Keratinocyte (primary cell): ENCODE results near the gene IFT52. TPM values are rescaled to one million over a fixed set of nuclear protein-coding genes. Genes with fewer than 3 reads are reported as not detected.

Experiments
- DNase-seq: peaks from one replicate; pipeline ENCODE4 v3.0.0-alpha.2; 2011; ENCODE audit warnings: low read depth, missing footprints, low spot score
- FAIRE-seq: peaks from 2 replicates; lab custom pipeline; 2011; peaks lifted over from hg19 to GRCh38; lab: Jason Lieb, UNC
- H2AFZ ChIP-seq: 2 replicates; pipeline ENCODE4 v1.6.0; 2012; ENCODE audit warnings: low read length, control low read depth, inconsistent platforms; ENCODE audit not compliant: control insufficient read depth
- H3K27ac ChIP-seq: 2 replicates; pipeline ENCODE4 v1.5.1; 2011; ENCODE audit warnings: low read length; ENCODE audit not compliant: control insufficient read depth, insufficient read depth
- H3K27me3 ChIP-seq: 3 replicates; pipeline ENCODE4 v1.6.0; 2011; ENCODE audit warnings: low read length; ENCODE audit not compliant: control insufficient read depth, insufficient read depth; ENCODE audit errors: extremely low read depth
- H3K36me3 ChIP-seq, 2 experiments: 2 replicates in 1 of 2; 3 replicates in 1 of 2; pipeline ENCODE4 v1.5.1; 2011; ENCODE audit warnings: low read length in 2 of 2, mild to moderate bottlenecking in 1 of 2; ENCODE audit not compliant: control insufficient read depth in 2 of 2, insufficient read depth in 2 of 2; ENCODE audit errors: extremely low read depth in 1 of 2
- H3K4me1 ChIP-seq: 3 replicates; pipeline ENCODE4 v1.5.1; 2011; ENCODE audit warnings: low read length; ENCODE audit not compliant: control insufficient read depth, insufficient read depth; ENCODE audit errors: extremely low read depth
- H3K4me2 ChIP-seq: 3 replicates; pipeline ENCODE4 v1.6.0; 2011; ENCODE audit warnings: low read depth, low read length; ENCODE audit not compliant: control insufficient read depth, insufficient read depth; ENCODE audit errors: extremely low read depth
- H3K4me3 ChIP-seq, 3 experiments: fragments of 200-600 bp in 1 of 3; sonication (generic) in 1 of 3; 2 replicates in 2 of 3; 3 replicates in 1 of 3; pipeline ENCODE4 v1.5.1; 2011 to 2016; ENCODE audit warnings: low read length in 3 of 3, mild to moderate bottlenecking in 3 of 3, control low read depth in 2 of 3, inconsistent platforms in 1 of 3, low read depth in 1 of 3, mixed read lengths in 1 of 3, mixed run types in 1 of 3, moderate library complexity in 1 of 3; ENCODE audit not compliant: control insufficient read depth in 2 of 3, insufficient read depth in 2 of 3; ENCODE audit errors: extremely low read depth in 1 of 3
- H3K79me2 ChIP-seq: 2 replicates; pipeline ENCODE4 v1.6.0; 2012; ENCODE audit warnings: low read length; ENCODE audit not compliant: control insufficient read depth, insufficient read depth
- H3K9ac ChIP-seq: 3 replicates; pipeline ENCODE4 v1.6.0; 2011; ENCODE audit warnings: low read length; ENCODE audit not compliant: control insufficient read depth, insufficient read depth; ENCODE audit errors: extremely low read depth
- H3K9me1 ChIP-seq: 3 replicates; pipeline ENCODE4 v1.6.0; 2011; ENCODE audit warnings: low read length; ENCODE audit not compliant: control insufficient read depth, insufficient read depth; ENCODE audit errors: extremely low read depth
- H3K9me3 ChIP-seq: 2 replicates; pipeline ENCODE4 v1.5.1; 2012; ENCODE audit warnings: low read depth, low read length; ENCODE audit not compliant: control insufficient read depth
- H4K20me1 ChIP-seq: 3 replicates; pipeline ENCODE4 v1.6.0; 2011; ENCODE audit warnings: low read length; ENCODE audit not compliant: control insufficient read depth, insufficient read depth; ENCODE audit errors: extremely low read depth
- CTCF ChIP-seq, 3 experiments: IDR thresholded peaks in 1 of 3; conservative IDR thresholded peaks in 1 of 3; optimal IDR thresholded peaks in 1 of 3; 2 replicates in 2 of 3; 3 replicates in 1 of 3; pipeline versions ENCODE3 to v1.5.1; 2011; ENCODE audit warnings: low read length in 3 of 3, mild to moderate bottlenecking in 3 of 3, moderate library complexity in 2 of 3, control low read depth in 1 of 3, inconsistent platforms in 1 of 3; ENCODE audit not compliant: insufficient read depth in 2 of 3; ENCODE audit errors: extremely low read depth in 1 of 3
- EZH2 ChIP-seq: IDR thresholded peaks from one replicate; pipeline ENCODE4 v1.6.1; 2012; ENCODE audit warnings: inconsistent platforms, mild to moderate bottlenecking, low read length, moderate library complexity
- dilution Hi-C: fragments of 300-500 bp; cut with MboI; formaldehyde crosslinking; loops from one replicate; pipeline ENCODE4 v1.7.0; 2020; ENCODE audit warnings: low sequenced_read_pairs; ENCODE audit not compliant: extremely low pct_ligation_motif_present
- polyA plus RNA-seq, 5 experiments: library from polyadenylated mRNA; depleted of rRNA in 3 of 5; stranded (reverse) in 3 of 5; stranded (forward) in 1 of 5; unstranded in 1 of 5; fragments of >200 nt; gene quantifications; 1 replicate in 1 of 5; 2 replicates in 3 of 5; 3 replicates in 1 of 5; pipeline versions ENCODE4 v1.2.1 to v1.2.3, GENCODE V29; 2011 to 2012; ENCODE audit warnings: missing spikeins in 2 of 5, low read depth in 1 of 5, low replicate concordance in 1 of 5

IFT52 gene
- polyA plus RNA-seq, 1 donor (not counting 4 experiments of a cell fraction or from before 2014, with no cell fraction given): 22.8 TPM

GRCh38 chr20:43670423-43670822 is 79.7 kb downstream of the IFT52 start:
- H3K36me3 ChIP-seq: peaks cover 0 to 5% of the 10 kb centered on the region in 2 experiments
- no peak overlapping the region for H2AFZ ChIP-seq
- H3K79me2 ChIP-seq: peaks cover 6% of the 10 kb centered on the region
- H3K4me1 ChIP-seq: peaks cover 14% of the 10 kb centered on the region
- H3K4me3 ChIP-seq: no peak overlapping the region
- H3K27ac ChIP-seq: no peak overlapping the region
- DNase-seq: no peak
- no peaks in the 10 kb centered on the region for H3K9me3 ChIP-seq
- H3K9ac ChIP-seq: no peak overlapping the region
- H3K4me2 ChIP-seq: no peak overlapping the region
- H4K20me1 ChIP-seq: no peaks in the 10 kb centered on the region
- FAIRE-seq: no peak
- H3K9me1 ChIP-seq: no peaks in the 10 kb centered on the region
- no peaks in the 10 kb centered on the region for H3K27me3 ChIP-seq
- dilution Hi-C loops: no loop called here
- no peak for TF ChIP-seq CTCF (optimal IDR thresholded peaks at IDR 0.05 in 1 of 3, IDR thresholded peaks at IDR 0.05 in 1 of 3, conservative IDR thresholded peaks at IDR 0.05 in 1 of 3; ENCODE audit: extremely low read depth in 1 of 3, insufficient read depth in 2 of 3, low read length in 3 of 3)
- no peak for TF ChIP-seq EZH2

GRCh38 chr20:43676368-43676767 is 85.6 kb downstream of the IFT52 start:
- H3K79me2 ChIP-seq: peaks cover 2% of the 10 kb centered on the region
- dilution Hi-C loops: no loop called here
- H3K4me2 ChIP-seq: no peak overlapping the region

More at GRCh38 chr20:43676368-43676767, 85.6 kb downstream of the IFT52 start:
- peaks cover 0 to 5% of the 10 kb centered on the region in 2 experiments for H3K36me3 ChIP-seq
- no peaks in the 10 kb centered on the region for H3K9me3 ChIP-seq
- no peak overlapping the region for H3K4me3 ChIP-seq
- H2AFZ ChIP-seq: no peak overlapping the region
- DNase-seq (no peak), FAIRE-seq (no peak)
- no peaks in the 10 kb centered on the region for H4K20me1 ChIP-seq
- no peak overlapping the region for H3K9ac ChIP-seq
- no peak for TF ChIP-seq EZH2
- no peak for TF ChIP-seq CTCF (optimal IDR thresholded peaks at IDR 0.05 in 1 of 3, IDR thresholded peaks at IDR 0.05 in 1 of 3, conservative IDR thresholded peaks at IDR 0.05 in 1 of 3; ENCODE audit: extremely low read depth in 1 of 3, insufficient read depth in 2 of 3, low read length in 3 of 3)
- no peaks in the 10 kb centered on the region for H3K27me3 ChIP-seq
- no peaks in the 10 kb centered on the region for H3K9me1 ChIP-seq
- no peak overlapping the region for H3K27ac ChIP-seq
- H3K4me1 ChIP-seq: no peaks in the 10 kb centered on the region
